HG03558 (cell line): ENCODE results near the gene SOX9.

ENCODE experiments used
- ATAC-seq: cut with Tn5 transposase; IDR thresholded peaks from one replicate; pipeline ENCODE4 v1.9.1; 2021; ENCODE audit warnings: moderate number of reproducible peaks; ENCODE audit not compliant: unreplicated experiment; ENCODE audit errors: extremely low read depth

Gene SOX9

DNA sequence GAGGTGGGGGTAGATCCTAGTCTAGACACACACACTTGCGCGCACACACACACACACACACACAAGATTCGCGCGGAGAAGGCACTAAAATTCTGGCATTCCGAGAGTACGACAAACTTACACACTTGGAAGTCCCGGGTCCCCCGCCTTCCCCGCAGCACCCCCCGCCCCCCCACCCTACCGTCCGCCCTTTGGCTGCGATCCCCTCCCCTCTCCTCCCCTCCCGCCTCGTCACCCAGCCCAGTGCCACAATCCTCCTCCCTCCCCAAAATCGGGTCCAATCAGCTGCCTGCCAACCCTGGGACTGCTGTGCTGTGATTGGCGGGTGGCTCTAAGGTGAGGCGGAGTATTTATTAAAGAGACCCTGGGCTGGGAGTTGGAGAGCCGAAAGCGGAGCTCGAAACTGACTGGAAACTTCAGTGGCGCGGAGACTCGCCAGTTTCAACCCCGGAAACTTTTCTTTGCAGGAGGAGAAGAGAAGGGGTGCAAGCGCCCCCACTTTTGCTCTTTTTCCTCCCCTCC, at the start of gene SOX9:
Gene SOX9 (plus strand): TSS at position 379 of the 522 bp plus-strand sequence. CDS start 372 bp downstream, outside the sequence.
- peak; percentile 87 for ATAC-seq

DNA sequence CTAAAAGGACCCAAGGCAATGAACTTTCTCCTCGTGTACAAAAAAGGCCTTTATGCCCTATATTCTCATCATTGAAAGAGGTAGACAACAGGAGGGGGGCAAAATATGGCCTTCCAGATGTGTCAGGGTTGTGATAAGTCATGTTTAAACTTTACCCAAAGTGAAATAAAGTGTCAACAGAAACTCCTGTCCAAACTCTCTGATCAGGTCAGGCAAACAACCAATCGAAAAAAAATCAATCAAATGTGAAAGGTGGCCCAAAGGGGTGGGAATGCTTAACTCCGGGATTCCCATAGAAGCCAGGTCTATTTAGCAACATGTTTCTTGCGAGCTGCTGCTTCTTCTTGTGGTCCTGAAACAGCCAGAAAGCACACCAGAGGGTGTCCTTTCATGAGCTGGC, 49.5 kb upstream of the SOX9 start:
- no peak for ATAC-seq

DNA sequence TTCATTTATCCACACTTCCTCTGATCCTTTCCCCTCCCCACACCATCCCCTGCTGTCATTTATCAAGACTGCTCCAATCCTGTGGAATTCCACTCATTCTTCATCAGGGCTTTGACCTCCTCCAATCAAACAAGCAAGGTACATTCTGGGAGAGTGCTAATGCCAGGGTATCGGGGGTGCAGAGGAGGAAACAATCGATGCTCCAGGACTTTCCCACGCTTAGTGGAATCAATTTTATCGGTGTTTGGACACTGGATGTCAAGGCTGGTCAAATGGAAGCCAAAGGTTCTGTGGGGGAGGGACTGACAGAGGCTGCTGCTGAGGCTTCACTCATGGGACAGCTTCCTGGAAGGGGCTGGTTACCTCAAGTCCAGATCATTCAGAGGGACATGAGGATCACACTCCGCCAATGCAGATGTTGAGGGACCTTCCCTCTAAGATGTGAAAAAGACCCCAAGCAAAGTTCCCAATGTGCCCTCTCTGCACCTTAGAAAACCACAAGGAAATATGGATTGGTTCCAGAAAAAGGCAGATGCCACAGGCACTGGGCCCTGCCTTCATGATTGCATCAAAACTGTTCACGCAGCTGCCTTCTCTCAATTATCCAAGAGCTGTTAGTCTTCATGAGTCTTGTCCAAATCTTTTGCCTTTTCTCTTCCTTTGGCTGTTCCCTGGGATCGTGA, 44.7 kb upstream of the SOX9 start:
- ATAC-seq = no peak

DNA sequence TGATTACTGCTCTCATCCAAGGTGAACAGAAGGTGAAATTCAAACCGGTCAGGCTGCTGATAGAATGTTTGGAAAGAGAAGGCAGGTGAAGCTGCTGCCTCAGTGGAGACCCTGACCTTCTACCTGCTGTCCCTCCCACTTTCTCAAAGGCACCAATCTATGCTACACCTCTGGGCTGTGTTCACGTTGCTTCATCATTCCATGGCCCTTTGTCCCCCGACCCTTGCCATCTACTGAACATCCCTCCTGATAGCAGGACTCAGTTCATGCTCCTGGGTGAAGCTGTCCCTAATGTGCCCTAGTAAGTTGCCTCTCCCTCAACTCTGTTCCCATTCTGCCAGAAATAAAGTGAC, 44.2 kb upstream of the SOX9 start:
- ATAC-seq = no peak

DNA sequence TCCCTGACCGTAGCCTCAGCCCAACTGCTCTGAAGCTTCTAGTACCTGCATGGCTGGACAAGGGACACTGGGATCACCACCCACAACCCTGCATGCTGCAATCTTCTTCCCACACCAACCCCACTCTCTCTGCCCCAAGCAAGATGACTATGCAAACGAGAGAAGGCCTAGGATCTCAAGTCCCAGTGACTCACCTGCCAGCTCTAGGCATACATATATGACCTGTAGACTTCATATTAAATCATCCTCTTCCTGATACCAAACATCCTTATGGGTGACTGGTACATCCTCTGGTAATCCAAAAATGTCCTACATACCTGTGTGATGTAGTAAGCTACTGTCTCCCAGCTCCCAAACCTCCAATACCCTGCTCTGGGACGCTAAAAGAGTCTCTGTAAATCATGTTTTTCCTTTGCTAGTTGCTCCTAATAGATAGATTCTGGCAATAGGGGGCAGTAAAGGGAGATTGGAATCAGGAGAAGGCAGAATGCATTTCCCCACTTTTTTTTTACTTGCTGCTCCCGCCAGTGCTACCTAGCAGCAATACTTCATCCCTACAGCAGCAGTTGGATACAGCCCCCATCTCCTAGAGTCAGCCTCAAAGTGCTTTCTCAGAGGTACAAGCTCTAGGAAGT, 43.4 kb upstream of the SOX9 start:
- no peak for ATAC-seq

DNA sequence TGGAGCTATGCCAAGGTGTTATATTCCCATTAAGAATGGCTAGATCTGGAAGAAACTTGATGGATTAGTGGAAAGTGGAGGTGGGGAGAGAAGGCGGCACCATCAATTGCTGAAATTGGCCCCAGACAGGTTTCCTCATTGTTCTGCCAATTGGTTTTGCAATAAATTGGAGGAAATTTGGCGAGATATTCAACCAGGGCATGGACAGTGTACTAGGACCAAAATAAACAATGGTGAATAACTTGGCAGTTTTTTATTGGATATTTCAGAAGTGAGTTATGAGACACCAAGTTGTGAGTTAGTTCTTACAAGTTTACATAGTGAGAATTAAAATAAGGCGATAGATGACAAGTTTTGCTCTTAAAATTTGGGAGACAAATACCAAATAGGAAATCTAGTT, 41.1 kb upstream of the SOX9 start:
- ATAC-seq = no peak

DNA sequence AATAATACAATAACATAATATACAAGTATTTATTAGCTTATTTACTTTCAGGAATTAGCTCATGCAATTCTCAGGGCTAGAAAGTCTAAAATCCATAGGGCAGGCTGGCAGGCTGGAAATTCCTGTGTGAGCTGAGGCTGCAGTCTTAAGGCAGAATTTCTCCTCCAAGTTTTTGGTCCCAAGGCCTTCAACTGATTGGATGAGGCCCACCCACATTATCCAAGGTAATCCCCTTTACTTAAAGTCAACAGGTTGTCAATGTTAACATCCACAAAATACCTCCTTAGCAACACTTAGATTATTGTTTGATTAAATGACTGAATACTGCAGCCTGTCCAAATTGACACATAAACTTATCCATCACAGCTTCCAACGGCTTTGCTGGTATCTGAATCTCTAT, 32.9 kb upstream of the SOX9 start:
- ATAC-seq = no peak

DNA sequence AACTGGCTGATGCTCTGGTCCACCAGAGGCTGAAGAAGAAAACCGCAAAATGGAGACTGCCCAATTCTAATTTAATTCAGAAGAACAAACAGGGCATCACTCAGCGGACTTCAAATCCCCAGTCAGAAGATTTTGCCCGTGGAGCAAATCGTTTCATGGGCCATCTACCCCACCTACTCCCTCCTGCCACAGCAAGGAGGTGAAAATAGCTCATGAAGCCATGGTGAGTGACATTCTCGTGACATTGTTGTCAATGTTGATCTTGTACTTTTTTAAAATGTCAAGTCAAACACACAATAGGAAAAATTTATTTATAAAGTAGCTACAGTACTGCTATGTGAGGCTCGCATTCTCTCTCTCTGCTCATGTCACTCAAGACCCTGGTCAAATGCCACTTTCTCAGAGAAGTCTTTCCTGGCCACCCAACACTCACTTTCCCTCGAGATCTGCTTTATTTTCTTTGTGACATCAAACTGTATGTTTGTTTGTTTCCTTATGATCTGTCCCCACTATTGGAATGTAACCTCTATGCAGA, 31.3 kb upstream of the SOX9 start:
- ATAC-seq = no peak

DNA sequence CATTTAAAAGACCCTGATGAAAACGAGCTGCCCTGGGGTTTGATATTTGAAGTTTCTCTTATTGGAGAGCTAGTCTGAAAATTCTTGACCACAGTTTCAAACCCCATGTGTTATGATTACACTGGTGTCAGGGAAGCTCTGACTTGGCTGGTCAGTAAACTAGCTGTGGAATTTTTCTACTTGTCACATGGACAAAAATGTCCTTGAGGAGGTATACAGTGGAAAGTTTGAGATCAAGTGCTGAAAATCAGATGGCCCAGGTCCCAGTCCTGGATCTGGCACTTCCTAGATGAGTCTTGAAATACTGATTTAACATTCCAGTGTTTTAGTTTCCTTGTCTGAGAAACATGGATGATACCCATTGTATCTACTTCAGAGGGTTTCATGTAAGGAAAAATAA, 30.7 kb upstream of the SOX9 start:
- ATAC-seq = no peak

DNA sequence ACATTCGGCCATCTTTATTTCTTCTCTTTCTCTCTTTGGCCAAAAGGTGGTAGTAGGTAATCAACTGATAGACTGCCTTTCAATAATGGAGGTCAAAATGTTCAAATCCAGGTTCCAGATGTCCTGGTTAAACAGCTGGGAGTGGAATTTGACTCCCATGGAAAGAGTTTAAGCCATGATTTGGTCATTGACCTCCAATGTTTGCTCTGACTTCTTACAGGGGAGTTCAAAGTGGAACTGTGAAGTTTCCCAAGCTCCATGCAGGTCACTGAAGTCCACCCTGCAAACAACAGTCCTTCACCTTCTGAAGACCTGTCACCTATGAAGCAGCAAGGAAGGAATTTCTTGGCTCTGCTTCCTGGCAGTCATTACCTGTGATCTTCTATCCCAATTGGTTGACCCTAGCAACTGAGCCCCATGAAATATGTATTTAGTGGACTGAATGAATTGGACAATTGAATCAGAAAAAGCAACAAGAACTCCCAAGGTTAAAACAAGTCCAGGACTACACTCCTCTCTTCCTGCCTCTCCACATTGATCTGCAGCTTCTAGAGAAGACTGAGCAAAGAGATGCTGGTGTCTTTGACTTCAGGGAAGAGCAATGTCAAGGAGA, 28.0 kb upstream of the SOX9 start:
- no peak for ATAC-seq

DNA sequence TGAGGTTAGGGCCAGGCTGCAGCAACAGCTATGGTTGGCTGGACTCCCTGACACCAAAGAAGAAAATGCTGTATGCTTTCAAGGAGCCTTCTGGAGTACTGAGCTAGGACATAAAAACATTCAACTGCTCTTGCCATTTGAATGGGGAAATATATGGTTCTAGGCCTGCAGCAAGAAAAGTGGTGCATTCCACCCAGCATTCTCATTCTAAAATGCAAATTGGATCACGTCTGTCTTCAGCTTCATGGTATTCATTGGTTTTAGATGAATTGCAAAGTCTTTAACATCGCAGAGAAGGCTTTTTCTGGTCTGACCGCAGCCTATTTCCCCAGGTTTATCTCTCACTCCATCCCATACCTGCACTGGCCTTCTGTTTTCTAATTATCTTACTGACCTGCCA, 27.1 kb upstream of the SOX9 start:
- ATAC-seq = no peak

DNA sequence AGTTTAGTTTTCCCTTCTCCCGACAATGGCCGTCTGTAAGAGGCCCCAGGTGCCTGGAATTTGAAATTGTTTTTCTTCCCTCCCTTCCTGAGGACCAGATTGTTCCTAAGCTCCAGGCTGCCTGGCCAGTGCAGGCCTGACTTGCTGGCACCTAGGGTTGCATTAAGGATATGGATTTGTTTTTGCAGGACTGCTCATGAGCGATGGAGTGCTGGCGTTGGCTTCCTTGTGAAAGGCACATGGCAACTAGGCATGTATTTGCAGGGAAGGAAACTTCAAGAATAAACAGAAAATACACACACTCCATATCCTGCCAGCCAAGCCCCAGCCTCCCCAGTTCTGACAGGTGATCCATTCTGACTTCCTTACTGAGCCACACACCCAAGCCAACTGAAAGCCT, 25.5 kb upstream of the SOX9 start:
- no peak for ATAC-seq

DNA sequence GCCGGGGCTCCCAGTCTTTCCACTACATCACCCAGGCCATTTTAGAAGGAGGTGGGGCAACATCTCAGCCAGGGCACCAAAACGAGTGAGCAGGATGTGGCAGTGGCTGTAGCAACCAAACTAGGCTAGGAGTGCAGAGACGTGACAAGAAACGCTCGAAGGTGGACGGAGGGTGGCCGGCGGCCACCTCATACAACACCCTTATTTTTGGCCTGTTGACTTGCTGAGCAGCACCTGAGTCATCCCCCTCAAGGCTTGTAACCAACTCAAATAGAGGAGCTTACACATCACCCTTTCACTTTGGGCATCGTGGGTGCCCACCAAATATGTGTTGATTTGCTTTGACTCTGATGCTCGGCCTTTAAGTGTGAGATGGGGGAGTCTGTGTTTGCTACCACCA, 23.7 kb upstream of the SOX9 start:
- ATAC-seq = no peak

DNA sequence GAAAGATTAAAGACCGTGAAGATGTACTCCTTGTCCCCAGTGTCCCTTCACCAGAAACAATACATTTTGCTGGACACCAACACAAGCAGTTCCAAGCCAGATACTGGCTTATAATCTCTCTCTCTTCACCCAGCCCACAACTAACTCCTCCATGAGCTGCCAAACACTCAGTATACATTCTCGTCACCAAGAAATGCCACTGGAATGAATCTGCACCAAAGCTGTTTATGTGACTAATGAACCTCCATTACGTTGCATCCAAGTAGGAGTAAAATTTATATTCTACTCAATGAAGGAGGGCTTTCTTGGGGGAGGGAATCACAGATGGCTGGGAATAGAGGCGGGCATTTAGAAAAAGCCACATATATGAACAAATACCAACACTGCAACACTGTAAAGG, 20.9 kb upstream of the SOX9 start:
- no peak for ATAC-seq

DNA sequence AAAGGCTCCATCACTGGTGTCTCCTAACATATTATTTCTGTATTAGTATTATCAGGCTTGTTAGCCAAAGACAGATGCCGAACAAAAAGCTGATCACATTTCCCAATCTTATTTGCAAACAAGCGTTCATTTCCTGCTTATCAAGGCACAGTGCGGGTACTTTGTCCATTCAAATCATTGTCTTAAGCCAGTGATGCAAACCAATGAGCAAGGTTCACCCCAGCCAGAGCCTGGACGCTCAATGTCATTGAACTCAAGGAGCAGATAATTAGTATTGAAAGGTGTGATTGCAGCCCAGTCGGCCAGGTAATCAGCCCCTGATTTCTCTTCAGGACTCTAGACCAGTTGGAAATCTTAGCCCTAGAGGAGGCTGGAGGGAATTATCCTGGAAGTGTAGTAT, 20.4 kb upstream of the SOX9 start:
- no peak for ATAC-seq

DNA sequence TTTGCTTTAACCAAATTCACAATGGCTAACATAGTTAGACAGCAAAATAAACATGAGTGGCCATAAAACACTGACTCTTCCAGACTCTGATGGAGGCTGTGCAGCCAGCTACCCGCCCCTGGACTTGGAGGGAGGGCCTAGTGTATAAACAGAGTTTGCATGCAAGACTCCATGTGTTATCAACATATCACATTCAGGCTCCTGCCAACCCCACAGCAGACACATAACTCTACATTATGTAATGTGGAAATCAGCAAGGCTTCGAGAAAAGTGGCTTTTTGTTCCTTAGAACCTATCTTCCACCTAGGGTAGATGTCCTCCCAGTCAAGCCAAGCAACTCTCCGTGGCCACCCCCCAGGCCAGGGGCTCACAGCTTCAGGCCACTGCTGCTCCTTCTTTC, 19.3 kb upstream of the SOX9 start:
- ATAC-seq = no peak

DNA sequence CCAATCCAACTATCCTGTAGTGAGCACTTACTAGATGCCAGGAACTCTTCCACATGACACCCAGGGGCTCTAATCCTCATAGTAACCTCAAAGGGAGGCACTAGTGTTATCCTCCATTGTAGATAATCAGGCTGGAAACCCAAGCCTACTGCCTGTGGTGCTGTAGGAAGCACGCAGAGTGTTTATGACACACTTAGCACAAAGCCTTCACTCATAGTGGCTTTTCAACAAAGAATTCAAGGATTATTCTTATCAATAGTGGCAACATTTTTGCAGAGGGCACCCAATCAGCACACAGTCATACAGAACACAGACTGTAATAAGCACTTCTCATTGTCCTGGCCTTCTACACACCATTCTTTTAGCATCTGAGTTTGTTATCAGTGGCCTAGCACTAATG, 18.5 kb upstream of the SOX9 start:
- no peak for ATAC-seq

DNA sequence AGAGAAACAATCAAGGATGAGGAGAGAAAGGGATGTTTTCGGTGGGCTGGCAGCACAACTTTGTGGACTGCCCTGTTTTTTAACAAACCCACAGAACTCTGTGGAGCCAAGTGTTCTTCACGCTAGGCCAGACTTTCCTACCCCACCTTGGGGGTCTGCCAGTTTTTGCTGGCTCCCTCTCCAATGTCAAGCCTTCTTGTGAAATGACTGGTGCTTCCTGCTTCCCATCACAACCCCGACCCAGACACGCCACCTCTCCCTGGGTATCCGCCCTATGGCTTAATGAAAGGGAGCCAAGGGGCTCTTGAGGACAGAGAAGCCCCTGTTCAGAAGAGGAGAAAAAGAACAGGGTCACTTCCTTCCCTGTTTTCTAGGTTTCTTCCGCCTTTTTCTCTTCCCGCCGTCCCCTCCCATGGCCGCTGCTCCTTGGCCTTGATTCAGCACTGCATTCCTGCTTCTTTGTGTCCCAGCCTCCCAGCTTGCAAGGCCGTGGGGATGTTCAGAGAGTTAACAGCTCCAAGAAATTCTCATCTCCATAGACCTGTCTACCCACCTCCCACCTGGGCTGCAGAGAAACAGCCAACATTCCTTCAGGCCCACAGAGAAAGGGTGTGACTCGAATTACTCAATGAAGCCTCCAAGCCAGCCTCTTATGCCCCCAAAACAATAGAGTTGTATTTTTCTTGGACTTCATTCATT, 16.5 kb upstream of the SOX9 start:
- ATAC-seq = no peak

DNA sequence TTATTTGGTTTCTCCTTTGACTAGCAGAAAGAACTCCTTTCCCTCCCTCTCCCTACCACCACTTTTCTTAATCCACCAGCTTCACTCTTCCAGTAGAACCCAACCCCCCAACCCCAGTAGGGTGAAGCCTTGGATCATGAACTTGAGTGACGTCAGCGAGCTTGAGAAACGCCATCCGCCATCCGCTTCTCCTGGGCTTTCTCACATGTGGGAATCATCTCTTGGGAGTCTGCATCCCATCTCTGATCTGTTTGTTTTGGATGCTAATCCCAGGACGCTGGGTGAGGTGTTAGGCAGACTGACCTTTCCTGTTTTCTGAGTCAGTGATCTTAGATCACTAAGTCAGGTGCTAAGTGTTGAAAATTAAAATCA, 16.0 kb upstream of the SOX9 start:
- ATAC-seq = no peak

DNA sequence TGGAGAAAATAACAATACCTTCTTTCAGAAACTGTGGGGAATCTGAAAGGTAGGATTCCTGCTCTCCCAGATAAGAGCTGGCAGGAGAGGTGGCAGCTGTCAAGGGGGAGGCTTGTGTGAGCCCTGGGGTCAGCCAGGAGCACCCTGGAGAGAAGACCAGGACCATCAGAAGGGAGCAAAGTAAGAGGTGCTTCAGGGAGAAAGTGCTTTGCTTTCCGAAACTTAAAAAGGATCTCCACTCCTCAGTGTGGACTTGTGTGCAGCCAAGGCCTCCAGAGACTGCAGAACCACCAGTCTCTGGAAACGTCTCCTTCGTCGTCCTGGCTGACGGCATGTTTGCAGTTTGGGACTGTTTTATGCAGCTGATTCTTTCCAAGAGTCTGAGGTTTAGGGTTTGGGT, 13.7 kb upstream of the SOX9 start:
- ATAC-seq = no peak
